DMS53 treated with DMSO at 0.1 percent for 48 hours (cell line): Measurements from ENCODE around the gene TEX38.
A peak's percentile ranks its signal among the peaks of the same experiment; 100 is the strongest.
"Not testable (repeated sequence)": the region's sequence is repeated elsewhere in the genome, so short reads cannot be mapped to it uniquely, and the experiment has no call there.

ENCODE experiments used
- DNase-seq: peaks from one replicate; lab custom pipeline; 2025; ENCODE audit not compliant: unreplicated experiment; lab: John Stamatoyannopoulos, UW

The TEX38 gene

DNA sequence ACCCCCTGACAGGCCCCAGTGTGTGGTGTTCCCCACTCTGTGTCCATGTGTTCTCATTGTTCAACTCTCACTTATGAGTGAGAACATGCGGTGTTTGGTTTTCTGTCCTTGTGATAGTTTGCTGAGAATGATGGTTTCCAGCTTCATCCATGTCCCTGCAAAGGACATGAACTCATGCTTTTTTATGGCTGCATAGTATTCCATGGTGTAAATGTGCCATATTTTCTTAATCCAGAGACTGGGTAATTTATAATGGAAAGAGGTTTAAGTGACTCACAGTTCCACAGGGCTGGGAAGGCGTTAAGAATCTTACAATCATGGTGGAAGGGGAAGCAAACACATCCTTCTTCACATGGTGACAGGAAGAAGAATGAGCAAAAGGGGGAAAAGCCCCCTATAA is 17.0 kb upstream of the TEX38 start:
- not testable (repeated sequence) for DNase-seq

DNA sequence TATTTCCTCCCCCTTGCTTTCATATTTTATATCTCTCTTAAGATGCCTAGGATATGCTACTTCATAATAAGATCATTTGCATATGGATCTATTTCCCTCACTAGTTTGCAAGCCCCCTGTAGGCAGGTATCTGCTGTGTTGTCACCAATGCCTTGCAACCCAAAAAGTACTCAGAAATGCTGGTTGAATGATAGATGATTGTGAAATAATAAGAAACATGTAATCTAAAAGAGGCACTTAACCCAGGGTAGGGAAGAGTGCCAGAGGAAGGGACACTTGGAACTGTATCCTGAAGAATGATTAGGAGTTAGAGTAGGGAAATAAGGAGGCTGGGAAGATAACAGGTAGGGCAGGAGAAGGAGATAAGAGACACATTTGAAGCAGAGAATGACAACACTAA is 15.8 kb upstream of the TEX38 start:
- no peak for DNase-seq

DNA sequence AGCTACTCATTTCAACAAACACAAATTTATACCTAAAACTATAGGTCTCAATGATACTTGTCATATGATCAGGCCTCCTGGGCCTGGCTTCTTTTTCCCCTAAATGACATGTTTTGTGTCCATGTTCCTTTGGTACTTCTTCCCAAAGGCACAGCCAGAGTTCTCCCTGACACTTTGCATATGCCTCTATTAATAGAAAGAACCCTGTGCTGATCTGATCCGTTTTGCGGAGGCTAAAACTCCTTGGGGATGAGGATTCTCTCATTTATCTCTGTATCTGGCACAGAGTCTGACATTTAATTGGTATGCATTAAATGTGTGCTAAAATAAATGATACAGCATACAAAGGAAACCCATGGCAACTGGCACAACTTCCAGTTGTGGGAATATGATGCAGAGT is 15.0 kb upstream of the TEX38 start:
- DNase-seq: no peak

DNA sequence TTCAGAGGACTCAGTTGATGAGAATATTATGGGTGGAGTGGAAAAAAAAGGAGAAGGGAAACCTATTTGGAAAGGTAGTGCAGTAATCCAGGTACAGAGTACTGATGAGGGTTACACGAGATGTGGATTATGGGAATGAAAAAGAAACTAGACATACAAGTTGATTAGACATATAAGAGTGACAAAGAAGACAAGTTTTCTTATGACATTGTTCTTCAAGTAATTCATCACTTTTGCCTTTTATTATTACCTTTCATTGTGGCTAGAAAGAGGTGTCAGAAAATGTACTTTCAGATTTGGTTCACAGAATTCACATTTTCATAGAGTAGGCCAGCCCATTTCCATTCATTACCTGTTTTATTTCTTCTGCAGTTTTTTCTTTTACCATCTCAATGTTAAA is 13.9 kb upstream of the TEX38 start:
- no peak for DNase-seq

DNA sequence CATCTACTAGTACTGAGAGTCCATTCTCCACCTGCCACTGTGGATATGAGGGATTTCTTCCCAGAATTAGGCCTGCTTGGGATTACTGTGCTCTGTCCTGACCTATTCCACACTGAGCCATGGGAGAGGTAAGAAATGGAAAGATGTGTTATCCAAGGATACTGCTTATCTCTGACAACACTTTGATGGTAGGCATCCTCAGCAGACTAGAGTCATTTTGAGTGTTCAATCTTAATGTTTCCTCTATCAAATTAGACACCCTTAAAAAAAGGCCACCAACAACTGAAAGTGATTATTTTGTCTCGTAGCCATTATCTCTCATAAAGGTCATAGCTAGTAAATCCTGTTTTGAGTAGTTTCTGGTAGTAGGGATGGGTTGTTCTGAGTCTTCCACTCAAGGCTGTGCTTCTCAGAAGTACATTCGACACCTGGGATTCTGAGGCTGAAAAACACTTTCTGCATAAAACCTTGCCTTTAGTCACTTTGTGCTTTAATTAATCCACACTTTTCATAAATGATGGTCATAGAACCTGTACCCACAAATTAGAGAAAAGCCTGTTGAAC is 12.3 kb upstream of the TEX38 start:
- no peak for DNase-seq

DNA sequence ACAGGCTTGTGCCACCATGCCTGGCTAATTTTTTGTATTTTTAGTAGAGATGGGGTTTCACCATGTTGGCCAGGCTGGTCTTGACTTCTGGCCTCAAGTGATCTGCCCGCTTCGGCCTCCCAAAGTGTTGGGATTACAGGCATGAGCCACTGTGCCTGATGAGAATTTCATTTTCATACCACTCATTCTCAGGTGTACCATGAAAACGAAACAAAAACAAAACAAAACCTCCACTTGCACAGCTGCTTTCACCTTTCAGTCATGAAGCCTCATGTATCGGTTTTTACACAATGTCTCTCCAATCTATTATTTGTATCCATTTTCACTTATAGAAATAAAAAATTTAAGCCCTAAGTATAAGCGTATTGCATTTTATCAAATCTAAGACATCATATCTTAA is 11.5 kb upstream of the TEX38 start:
- DNase-seq: not testable (repeated sequence)

DNA sequence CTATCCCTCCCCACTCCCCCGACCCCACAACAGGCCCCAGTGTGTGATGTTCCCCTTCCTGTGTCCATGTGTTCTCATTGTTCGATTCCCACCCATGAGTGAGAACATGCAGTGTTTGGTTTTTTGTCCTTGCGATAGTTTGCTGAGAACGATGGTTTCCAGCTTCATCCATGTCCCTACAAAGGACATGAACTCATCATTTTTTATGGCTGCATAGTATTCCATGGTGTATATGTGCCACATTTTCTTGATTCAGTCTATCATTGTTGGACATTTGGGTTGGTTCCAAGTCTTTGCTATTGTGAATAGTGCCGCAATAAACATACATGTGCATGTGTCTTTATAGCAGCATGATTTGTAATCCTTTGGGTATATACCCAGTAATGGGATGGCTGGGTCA is 8.7 kb upstream of the TEX38 start:
- DNase-seq: not testable (repeated sequence)

- no peak for DNase-seq
These were observed 5.7 kb upstream of the TEX38 start for GRCh38 chr1:46665983-46666382.

- peak; percentile 91 for DNase-seq
These were observed 3.6 kb upstream of the TEX38 start, which contains the start of gene ATPAF1 for GRCh38 chr1:46667782-46668760. TSS of gene ATPAF1 (minus strand) at chr1:46668364. CDS start at chr1:46668322, 42 bp downstream.

- no peak for DNase-seq
These were observed 1.5 kb upstream of the TEX38 start for GRCh38 chr1:46670134-46670533.

GRCh38 chr1:46672696-46673095 is 1.0 kb downstream of the TEX38 start:
- no peak for DNase-seq

DNA sequence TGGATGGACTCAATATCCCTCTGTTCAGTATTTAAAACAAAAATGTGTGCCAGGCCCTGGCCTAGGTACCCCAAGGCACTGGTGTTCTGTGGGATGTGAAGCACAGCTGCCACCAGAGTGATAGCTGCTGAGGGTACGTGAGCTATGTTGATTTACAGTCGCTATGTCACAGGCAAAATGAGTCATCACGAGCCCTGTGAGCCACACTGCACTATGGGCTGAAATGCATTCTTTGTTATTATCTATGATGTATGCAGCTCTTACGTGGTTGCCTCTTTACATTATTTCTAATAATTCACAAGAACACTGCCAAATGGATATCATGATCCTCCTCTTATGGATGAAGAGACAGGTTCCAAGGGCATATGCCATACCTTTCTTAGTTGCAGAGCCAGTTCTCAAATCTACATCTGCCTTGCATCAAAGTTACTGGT is 2.1 kb downstream of the TEX38 start:
- DNase-seq: peak; percentile 81

DNA sequence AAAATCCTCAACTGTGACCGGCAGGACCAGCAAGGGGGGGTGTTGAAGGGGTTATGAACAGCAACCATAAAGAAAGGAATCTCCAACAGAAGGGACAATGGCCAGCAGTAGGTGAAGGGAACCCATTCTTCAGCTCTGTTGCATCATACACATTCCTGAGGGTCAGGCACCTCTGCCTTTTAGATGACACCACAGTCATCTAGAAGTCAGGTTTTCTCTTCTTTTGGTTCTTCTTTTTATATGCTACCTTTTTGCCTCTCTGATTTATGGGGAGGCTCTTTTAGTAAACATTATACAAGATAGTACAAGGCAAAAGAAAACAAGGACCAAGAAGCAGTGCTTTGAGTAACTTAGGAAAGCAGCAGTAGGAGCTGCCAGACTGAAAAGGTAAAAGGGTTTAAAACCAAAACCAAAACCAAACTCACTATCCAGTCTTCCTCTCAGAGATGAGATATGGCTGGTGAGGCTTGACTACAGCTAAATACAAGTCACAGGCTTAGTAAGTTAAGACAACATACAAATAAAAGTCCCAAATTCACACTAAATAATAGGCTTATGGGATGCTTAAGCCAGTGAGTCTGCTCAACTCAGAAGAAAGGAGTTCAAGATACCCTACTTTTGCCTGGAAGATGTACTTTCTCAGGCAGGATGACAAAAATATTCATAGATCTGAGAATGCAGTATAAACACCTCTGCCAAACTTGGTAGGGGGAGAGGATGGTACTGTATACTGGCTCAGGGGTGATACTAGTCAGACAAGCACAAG is 4.1 kb downstream of the TEX38 start:
- no peak for DNase-seq

- no peak for DNase-seq
These were observed 4.9 kb downstream of the TEX38 start for GRCh38 chr1:46676531-46676930.

DNA sequence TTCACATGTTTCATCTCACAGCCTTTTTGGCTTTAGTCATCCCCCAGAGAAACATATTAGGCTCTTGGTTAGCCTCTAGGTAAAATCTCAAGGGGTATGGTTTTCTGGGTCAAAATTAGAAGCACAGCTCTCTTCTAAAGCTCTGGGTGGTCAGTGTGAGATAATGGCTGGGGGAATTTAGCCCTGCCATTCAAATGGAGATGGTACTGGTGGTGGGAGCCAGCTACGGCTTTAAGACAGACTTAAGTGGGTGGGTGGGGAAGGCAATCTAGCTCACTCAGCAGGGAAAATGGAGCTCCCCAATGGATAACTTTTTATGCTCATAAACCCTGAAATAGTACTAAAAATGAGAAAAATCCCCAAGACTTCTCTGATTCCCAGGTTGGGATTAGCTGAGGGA is 5.7 kb downstream of the TEX38 start:
- DNase-seq: no peak

DNA sequence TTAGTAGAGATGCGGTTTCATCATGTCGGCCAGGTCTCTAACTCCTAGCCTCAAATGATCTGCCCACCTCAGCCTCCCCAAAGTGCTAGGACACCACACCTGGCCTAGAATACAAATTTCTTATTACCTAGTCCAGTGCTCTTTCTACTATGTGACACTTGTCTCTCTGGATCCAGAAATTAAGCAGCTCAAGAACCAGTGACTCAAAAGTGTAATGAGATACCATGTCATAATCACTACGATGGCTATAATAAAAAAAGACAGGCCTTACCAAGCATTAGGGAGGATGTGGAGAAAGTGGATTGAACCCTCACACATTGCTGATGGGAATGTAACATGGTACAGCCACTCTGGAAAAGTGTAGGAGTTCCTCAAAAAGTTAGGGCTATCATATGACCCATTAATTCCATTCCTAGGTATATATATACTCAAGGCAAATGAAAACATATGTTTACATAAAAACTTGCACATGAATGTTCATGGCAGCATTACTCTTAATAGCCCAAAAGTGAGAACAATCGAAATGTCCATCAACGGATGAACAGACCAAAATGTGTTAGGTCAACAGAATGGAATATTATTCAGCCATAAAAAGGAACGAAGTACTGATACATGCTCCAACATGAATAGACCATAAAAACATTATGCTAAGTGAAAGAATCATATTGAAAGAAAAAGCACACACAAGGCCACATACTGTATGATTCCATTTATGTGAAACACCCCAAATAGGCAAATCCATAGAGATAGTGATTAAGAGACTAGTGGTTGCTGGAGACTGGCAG is 8.3 kb downstream of the TEX38 start:
- DNase-seq: no peak

GRCh38 chr1:46681333-46682034 is 9.8 kb downstream of the TEX38 start:
- peak; percentile 83 for DNase-seq

DNA sequence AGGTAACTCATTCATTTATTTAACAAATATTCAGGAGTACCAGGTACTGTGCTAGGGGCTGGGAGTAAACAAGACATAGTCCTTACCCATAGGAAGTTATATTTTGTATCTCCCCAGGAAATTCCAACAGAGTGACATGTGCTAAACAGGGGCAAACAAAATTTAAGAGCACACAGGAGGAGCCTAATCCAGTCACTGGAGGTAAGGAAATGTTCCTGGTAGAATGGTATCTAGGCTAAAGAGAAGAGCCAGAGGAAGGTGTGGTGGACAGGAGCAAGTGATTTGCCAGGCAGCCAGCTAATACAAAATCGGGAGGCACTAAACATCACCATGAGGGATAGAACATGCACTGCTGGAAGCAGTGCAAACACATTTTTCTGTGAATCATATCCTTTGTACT is 10.4 kb downstream of the TEX38 start:
- peak; percentile 26 for DNase-seq

DNA sequence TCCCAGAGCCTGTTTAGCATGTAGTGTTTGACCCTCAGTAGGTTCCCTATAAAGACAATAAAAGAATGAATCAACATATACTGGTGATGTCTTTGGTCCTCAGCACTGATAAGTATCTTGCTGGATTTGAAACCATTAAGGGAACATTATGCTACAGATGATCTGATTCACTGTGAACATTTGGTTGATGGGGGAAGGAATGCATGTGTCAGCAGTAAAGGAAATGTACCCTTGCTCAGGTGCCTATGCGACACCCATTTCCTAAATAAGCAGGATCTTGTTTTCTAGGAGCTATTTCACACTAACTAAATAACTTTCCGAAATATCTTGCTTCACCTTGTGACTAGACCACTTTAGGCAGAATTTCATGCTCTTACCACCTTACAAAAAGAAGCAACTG is 13.0 kb downstream of the TEX38 start:
- no peak for DNase-seq

- no peak for DNase-seq
These were observed 14.6 kb downstream of the TEX38 start for GRCh38 chr1:46686255-46686654.
